Osteoblast (primary cell): ENCODE results near the gene ANKS6. TPM values are rescaled to one million over a fixed set of nuclear protein-coding genes. Genes with fewer than 3 reads are reported as not detected.

ENCODE experiments used
- DNase-seq: peaks from one replicate; pipeline ENCODE4 v3.0.0; 2011; ENCODE audit warnings: low spot score, mixed read lengths; ENCODE audit not compliant: insufficient read length; ENCODE audit errors: missing footprints
- H2AFZ ChIP-seq: 2 replicates; pipeline ENCODE4 v1.6.0; 2011; ENCODE audit warnings: mild to moderate bottlenecking, low read length
- H3K27ac ChIP-seq: 2 replicates; pipeline ENCODE4 v1.5.1; 2011; ENCODE audit warnings: mild to moderate bottlenecking, low read depth, low read length, moderate library complexity
- H3K27me3 ChIP-seq: 2 replicates; pipeline ENCODE4 v1.6.0; 2012; ENCODE audit warnings: mild to moderate bottlenecking, control low read depth, inconsistent platforms, low read length, moderate library complexity; ENCODE audit not compliant: insufficient read depth
- H3K36me3 ChIP-seq: 2 replicates; pipeline ENCODE4 v1.5.1; 2011; ENCODE audit warnings: mild to moderate bottlenecking, low read length, control low read depth, moderate library complexity; ENCODE audit not compliant: insufficient read depth
- H3K4me1 ChIP-seq: 2 replicates; pipeline ENCODE4 v1.5.1; 2011; ENCODE audit warnings: mild to moderate bottlenecking, low read length, control low read depth, moderate library complexity; ENCODE audit not compliant: insufficient read depth
- H3K4me2 ChIP-seq: 2 replicates; pipeline ENCODE4 v1.6.0; 2011; ENCODE audit warnings: mild to moderate bottlenecking, low read length; ENCODE audit not compliant: insufficient read depth
- H3K4me3 ChIP-seq: fragments of 200-600 bp; sonication (generic); 3 replicates; pipeline ENCODE4 v1.5.1; 2012; ENCODE audit warnings: mild to moderate bottlenecking, low read length, inconsistent platforms; ENCODE audit not compliant: insufficient read depth
- H3K79me2 ChIP-seq: 2 replicates; pipeline ENCODE4 v1.6.0; 2012; ENCODE audit warnings: mild to moderate bottlenecking, low read length, control low read depth, inconsistent platforms; ENCODE audit not compliant: insufficient read depth
- H3K9me3 ChIP-seq: 2 replicates; pipeline ENCODE4 v1.5.1; 2011; ENCODE audit warnings: low read depth, low read length, control low read depth
- H4K20me1 ChIP-seq: 2 replicates; pipeline ENCODE4 v1.6.0; 2012; ENCODE audit warnings: mild to moderate bottlenecking, low read length, control low read depth; ENCODE audit not compliant: insufficient read depth
- CTCF ChIP-seq: IDR thresholded peaks from 2 replicates; pipeline ENCODE4 v1.5.1; 2011; ENCODE audit warnings: mild to moderate bottlenecking, low read depth, low read length, moderate library complexity; ENCODE audit errors: extremely low read depth
- total RNA-seq: library from RNA; depleted of rRNA; stranded (reverse); fragments of >200 nt; gene quantifications from 2 replicates; pipeline ENCODE4 v1.2.3, GENCODE V29; 2012

Gene ANKS6
- total RNA-seq, 1 donor: 21.7 TPM

- H3K27ac ChIP-seq: no peak overlapping the region
- H3K4me1 ChIP-seq: no peaks in the 10 kb centered on the region
- no peak overlapping the region for H3K4me3 ChIP-seq
- DNase-seq: peak; percentile 36
- H4K20me1 ChIP-seq: no peaks in the 10 kb centered on the region
- no peaks in the 10 kb centered on the region for H3K79me2 ChIP-seq
- no peaks in the 10 kb centered on the region for H3K36me3 ChIP-seq
- no peak overlapping the region for H3K4me2 ChIP-seq
- no peak for TF ChIP-seq CTCF
- H2AFZ ChIP-seq: no peak overlapping the region
- peaks cover 45% of the 10 kb centered on the region for H3K27me3 ChIP-seq
- no peaks in the 10 kb centered on the region for H3K9me3 ChIP-seq
These were observed 95.6 kb downstream of the ANKS6 start for GRCh38 chr9:98700801-98701200.

- H3K4me1 ChIP-seq: no peaks in the 10 kb centered on the region
- H2AFZ ChIP-seq: no peak overlapping the region
- H3K4me3 ChIP-seq: no peak overlapping the region
- peaks cover 43% of the 10 kb centered on the region for H3K27me3 ChIP-seq
- DNase-seq: peak; percentile 47
- H3K9me3 ChIP-seq: no peaks in the 10 kb centered on the region
- no peak overlapping the region for H3K4me2 ChIP-seq
- no peaks in the 10 kb centered on the region for H3K79me2 ChIP-seq
- H3K27ac ChIP-seq: no peak overlapping the region
- no peaks in the 10 kb centered on the region for H4K20me1 ChIP-seq
- no peaks in the 10 kb centered on the region for H3K36me3 ChIP-seq
- no peak for TF ChIP-seq CTCF
These were observed 97.5 kb downstream of the ANKS6 start for GRCh38 chr9:98698856-98699255.

GRCh38 chr9:98694943-98695342 lies 101.4 kb downstream of the ANKS6 start:
- Histone ChIP-seq H3K4me2 (no peak overlapping the region), H3K9me3 (no peaks in the 10 kb centered on the region), H3K27me3 (peaks cover 37% of the 10 kb centered on the region), H3K79me2 (no peaks in the 10 kb centered on the region), H4K20me1 (no peaks in the 10 kb centered on the region), H3K4me3 (no peak overlapping the region), H2AFZ (no peak overlapping the region), H3K36me3 (no peaks in the 10 kb centered on the region), H3K4me1 (no peaks in the 10 kb centered on the region), H3K27ac (no peak overlapping the region)
- TF ChIP-seq CTCF: no peak
- DNase-seq: peak; percentile 18

GRCh38 chr9:98692392-98692791 lies 104.0 kb downstream of the ANKS6 start:
- Histone ChIP-seq H4K20me1 (no peaks in the 10 kb centered on the region), H3K9me3 (no peaks in the 10 kb centered on the region)

More at GRCh38 chr9:98692392-98692791, 104.0 kb downstream of the ANKS6 start:
- Histone ChIP-seq H3K4me3 (no peak overlapping the region), H3K36me3 (no peaks in the 10 kb centered on the region), H3K27me3 (peaks cover 38% of the 10 kb centered on the region), H3K27ac (no peak overlapping the region), H2AFZ (no peak overlapping the region), H3K4me2 (no peak overlapping the region), H3K4me1 (no peaks in the 10 kb centered on the region), H3K79me2 (no peaks in the 10 kb centered on the region)
- DNase-seq: no peak
- TF ChIP-seq CTCF: no peak
